Left lung (tissue), 10 donors: ENCODE data around the gene PPP2R2C. TPM values are rescaled to one million over a fixed set of nuclear protein-coding genes. Genes with fewer than 3 reads are reported as not detected.

ENCODE experiments used
- ATAC-seq: fragments of 200-7000 bp; cut with Tn5 transposase; one replicate; pipeline ENCODE4 v1.9.1; 2020; ENCODE audit warnings: moderate library complexity
- DNase-seq, 4 donors: peaks; one replicate each; pipeline ENCODE4 v3.0.0-alpha.2; 2013 to 2020
- H3K27ac ChIP-seq, 2 donors: fragments of 200-600 bp; sonication (generic) in 1 of 2; one replicate each; pipeline versions ENCODE4 v1.5.0 to v1.8.0; 2020 to 2021
- H3K27me3 ChIP-seq, 2 donors: fragments of 200-600 bp; sonication (generic) in 1 of 2; one replicate each; pipeline versions ENCODE4 v1.5.0 to v1.8.0; 2020 to 2021
- H3K36me3 ChIP-seq, 2 donors: fragments of 200-600 bp; sonication (generic) in 1 of 2; one replicate each; pipeline versions ENCODE4 v1.5.0 to v1.8.0; 2020 to 2021
- H3K4me1 ChIP-seq, 2 donors: fragments of 200-600 bp; one replicate each; pipeline ENCODE4 v1.8.0; 2021
- H3K4me3 ChIP-seq, 2 donors: fragments of 200-600 bp; sonication (generic) in 1 of 2; one replicate each; pipeline versions ENCODE4 v1.5.0 to v1.8.0; 2020 to 2021; ENCODE audit warnings: mild to moderate bottlenecking in 1 of 2
- H3K9me3 ChIP-seq, 2 donors: fragments of 200-600 bp; sonication (generic) in 1 of 2; one replicate each; pipeline versions ENCODE4 v1.5.0 to v1.8.0; 2020 to 2021
- CTCF ChIP-seq, 2 donors: fragments of 200-600 bp; sonication (generic) in 1 of 2; IDR thresholded peaks; one replicate each; pipeline versions ENCODE4 v1.5.0 to v1.8.0; 2021; ENCODE audit warnings: antibody characterized with exemption in 2 of 2
- intact Hi-C, 2 donors: fragments of 100-400 bp; cut with DNase I; formaldehyde crosslinking; loops; one replicate each; pipeline versions ENCODE4 v1.11.2 to v1.14.2; 2022
- polyA plus RNA-seq, 6 donors: library from polyadenylated mRNA; unstranded; fragments of 120-200 nt; gene quantifications; one replicate each; pipeline ENCODE4 v1.2.1, GENCODE V29; 2013; ENCODE audit not compliant: insufficient read length in 6 of 6
- total RNA-seq, 2 donors: library from RNA; stranded (reverse); fragmentation: NEBNext Ultra II Directional; extraction: Animal tissue kit (Norgen Biotek cat#: 25700); gene quantifications; one replicate each; pipeline ENCODE4 v1.2.1, GENCODE V29; 2021
- donor health status: DM: no; HTN: yes; CAD: no.
- donor health status: DM: no; HTN: no; CAD: no.

Gene PPP2R2C
- total and polyA plus RNA-seq, 8 donors: 0.29 to 0.50 (median 0.43) TPM; not detected in 1

GRCh38 chr4:6368601-6369000, 103.8 kb downstream of the PPP2R2C start:
- H3K9me3 ChIP-seq: no peaks in the 10 kb centered on the region
- H3K4me1 ChIP-seq: no peaks in the 10 kb centered on the region
- no peak for ATAC-seq
- TF ChIP-seq CTCF (IDR thresholded peaks at IDR 0.05): no peak
- intact Hi-C loops: no loop called here
- DNase-seq: peak in 1 of 4 donors; percentile 45
- H3K27me3 ChIP-seq: peaks cover 0 to 50% of the 10 kb centered on the region in 2 donors
- H3K27ac ChIP-seq: no peak overlapping the region
- H3K36me3 ChIP-seq: no peaks in the 10 kb centered on the region
- H3K4me3 ChIP-seq: no peak overlapping the region

- peak in 1 of 4 donors; percentile 40 for DNase-seq
- Histone ChIP-seq H3K27ac (no peak overlapping the region), H3K36me3 (no peaks in the 10 kb centered on the region), H3K27me3 (peaks cover 0 to 50% of the 10 kb centered on the region in 2 donors), H3K4me3 (no peak overlapping the region), H3K4me1 (no peaks in the 10 kb centered on the region), H3K9me3 (no peaks in the 10 kb centered on the region)
- intact Hi-C loops: no loop called here
- no peak for ATAC-seq
- TF ChIP-seq CTCF (IDR thresholded peaks at IDR 0.05): no peak
Measured at GRCh38 chr4:6368096-6368495, 104.3 kb downstream of the PPP2R2C start.

- intact Hi-C loops: no loop called here
- Histone ChIP-seq H3K9me3 (no peaks in the 10 kb centered on the region), H3K27me3 (peaks cover 0 to 50% of the 10 kb centered on the region in 2 donors), H3K27ac (no peak overlapping the region), H3K4me1 (no peaks in the 10 kb centered on the region), H3K36me3 (no peaks in the 10 kb centered on the region), H3K4me3 (no peak overlapping the region)
- no peak for ATAC-seq
- TF ChIP-seq CTCF (IDR thresholded peaks at IDR 0.05): no peak
- DNase-seq: peak in 1 of 4 donors; percentile 25
Measured at GRCh38 chr4:6367371-6367851, 105.0 kb downstream of the PPP2R2C start.

GRCh38 chr4:6366581-6366980, 105.8 kb downstream of the PPP2R2C start:
- Histone ChIP-seq H3K36me3 (no peaks in the 10 kb centered on the region), H3K4me1 (no peaks in the 10 kb centered on the region), H3K4me3 (no peak overlapping the region), H3K27ac (no peak overlapping the region), H3K9me3 (no peaks in the 10 kb centered on the region), H3K27me3 (peaks cover 0 to 55% of the 10 kb centered on the region in 2 donors)
- ATAC-seq: no peak
- TF ChIP-seq CTCF (IDR thresholded peaks at IDR 0.05): no peak
- DNase-seq: peak in 1 of 4 donors; percentile 39
- intact Hi-C loops: no loop called here

- intact Hi-C loops: no loop called here
- H3K4me3 ChIP-seq: no peak overlapping the region
- H3K27ac ChIP-seq: no peak overlapping the region
- ATAC-seq (no peak), DNase-seq (peak in 1 of 4 donors; percentile 20)
- no peak for TF ChIP-seq CTCF (IDR thresholded peaks at IDR 0.05)
- H3K9me3 ChIP-seq: no peaks in the 10 kb centered on the region
- H3K36me3 ChIP-seq: no peaks in the 10 kb centered on the region
- peaks cover 0 to 62% of the 10 kb centered on the region in 2 donors for H3K27me3 ChIP-seq
- H3K4me1 ChIP-seq: no peaks in the 10 kb centered on the region
Measured at GRCh38 chr4:6365545-6366086, 106.8 kb downstream of the PPP2R2C start.
